H1 (cell line): Measurements from ENCODE around the gene PCDHA7. TPM values are rescaled to one million over a fixed set of nuclear protein-coding genes. Genes with fewer than 3 reads are reported as not detected.

Experiments used
- CTCF ChIA-PET: fragments of 300-600 bp; sonication (Branson Sonifier 250); formaldehyde crosslinking; loops from one replicate; lab custom pipeline; 2021; ENCODE audit not compliant: partially characterized antibody; lab: Charles Lee
- POLR2A ChIA-PET: fragments of 300-600 bp; sonication (Branson Sonifier 250); formaldehyde crosslinking; loops from one replicate; lab custom pipeline; 2021; ENCODE audit warnings: inconsistent platforms; ENCODE audit not compliant: partially characterized antibody; lab: Charles Lee
- DNase-seq, 2 experiments: peaks; one replicate each; pipeline versions ENCODE4 v3.0.0 to v3.0.0-alpha.2; 2010 to 2022; ENCODE audit warnings: low spot score in 2 of 2, low read depth in 1 of 2, mixed read lengths in 1 of 2
- FAIRE-seq: peaks from 2 replicates; lab custom pipeline; 2011; peaks lifted over from hg19 to GRCh38; lab: Jason Lieb, UNC
- H2AFZ ChIP-seq: 2 replicates; pipeline ENCODE4 v1.8.1; 2012; ENCODE audit warnings: low read length, inconsistent platforms
- H2AK5ac ChIP-seq: 2 replicates; pipeline ENCODE4 v1.6.1; 2013; ENCODE audit warnings: low read depth, low read length
- H2BK120ac ChIP-seq: replicated peaks from 2 replicates; pipeline ENCODE3; 2013; ENCODE audit warnings: low read depth, low read length, inconsistent platforms
- H2BK12ac ChIP-seq: 2 replicates; pipeline ENCODE4 v1.6.1; 2013; ENCODE audit warnings: low read depth, low read length
- H2BK15ac ChIP-seq: 2 replicates; pipeline ENCODE4 v1.6.1; 2013; ENCODE audit warnings: low read length
- H2BK20ac ChIP-seq: 2 replicates; pipeline ENCODE4 v1.6.1; 2013; ENCODE audit warnings: low read length
- H2BK5ac ChIP-seq: 2 replicates; pipeline ENCODE4 v1.6.1; 2013; ENCODE audit warnings: low read depth, low read length
- H3K14ac ChIP-seq: 2 replicates; pipeline ENCODE4 v1.6.1; 2013; ENCODE audit warnings: inconsistent platforms; ENCODE audit not compliant: insufficient read length
- H3K18ac ChIP-seq: 2 replicates; pipeline ENCODE4 v1.6.1; 2013; ENCODE audit warnings: low read length; ENCODE audit errors: extremely low read depth
- H3K23ac ChIP-seq: 2 replicates; pipeline ENCODE4 v1.6.1; 2013; ENCODE audit warnings: inconsistent platforms; ENCODE audit not compliant: insufficient read length
- H3K23me2 ChIP-seq: 2 replicates; pipeline ENCODE4 v1.6.1; 2013; ENCODE audit warnings: low read depth, low read length
- H3K27ac ChIP-seq: 2 replicates; pipeline ENCODE4 v1.6.1; 2011; ENCODE audit warnings: low read depth, low read length, inconsistent platforms
- H3K27me3 ChIP-seq, 4 experiments: replicated peaks in 1 of 4; 1 replicate in 1 of 4; 2 replicates in 3 of 4; pipeline versions ENCODE4 v1.6.1 to v1.8.1; 2011 to 2013; ENCODE audit warnings: low read length in 3 of 4, mild to moderate bottlenecking in 3 of 4, inconsistent platforms in 2 of 4, mixed read lengths in 2 of 4, moderate library complexity in 1 of 4; ENCODE audit not compliant: control insufficient read depth in 3 of 4, insufficient read depth in 3 of 4; ENCODE audit errors: extremely low read depth in 1 of 4
- H3K36me3 ChIP-seq, 4 experiments: 2 replicates each; pipeline versions ENCODE4 v1.6.1 to v1.8.1; 2011 to 2013; ENCODE audit warnings: mild to moderate bottlenecking in 4 of 4, low read length in 3 of 4, moderate library complexity in 2 of 4, control low read depth in 1 of 4, inconsistent platforms in 1 of 4; ENCODE audit not compliant: insufficient read depth in 4 of 4, control insufficient read depth in 2 of 4
- H3K4ac ChIP-seq: replicated peaks from 2 replicates; pipeline ENCODE3; 2013; ENCODE audit warnings: low read length, low read depth, mixed read lengths, inconsistent platforms; ENCODE audit not compliant: insufficient read length
- H3K4me1 ChIP-seq, 4 experiments: replicated peaks in 1 of 4; 1 replicate in 1 of 4; 2 replicates in 3 of 4; pipeline versions ENCODE4 v1.6.1 to v1.8.1; 2011 to 2013; ENCODE audit warnings: low read length in 3 of 4, inconsistent platforms in 2 of 4, mixed read lengths in 1 of 4; ENCODE audit not compliant: insufficient read depth in 4 of 4, control insufficient read depth in 3 of 4
- H3K4me2 ChIP-seq, 2 experiments: 2 replicates each; pipeline versions ENCODE4 v1.6.1 to v1.8.1; 2011 to 2013; ENCODE audit warnings: low read depth in 2 of 2, low read length in 2 of 2, control low read depth in 1 of 2, inconsistent platforms in 1 of 2, mild to moderate bottlenecking in 1 of 2; ENCODE audit not compliant: insufficient read depth in 1 of 2
- H3K4me3 ChIP-seq, 4 experiments: fragments of 200-600, 300-600 bp in 1 of 4; sonication (generic), shearing (Covaris generic), sonication (Bioruptor Twin) in 1 of 4; 2 replicates each; pipeline versions ENCODE4 v1.5.1 to v1.8.1; 2011 to 2016; ENCODE audit warnings: low read length in 4 of 4, low read depth in 3 of 4, control low read depth in 2 of 4, inconsistent platforms in 2 of 4, mild to moderate bottlenecking in 2 of 4, mixed read lengths in 1 of 4, moderate library complexity in 1 of 4; ENCODE audit not compliant: insufficient read depth in 2 of 4; ENCODE audit errors: extremely low read depth in 1 of 4
- H3K56ac ChIP-seq: replicated peaks from 2 replicates; pipeline ENCODE3; 2013; ENCODE audit warnings: low read depth, mild to moderate bottlenecking, mixed read lengths, low read length, inconsistent platforms; ENCODE audit not compliant: insufficient read length
- H3K79me1 ChIP-seq: 2 replicates; pipeline ENCODE4 v1.6.1; 2013; ENCODE audit warnings: low read depth, low read length, control low read depth
- H3K79me2 ChIP-seq, 2 experiments: 2 replicates each; pipeline versions ENCODE4 v1.6.1 to v1.8.1; 2012 to 2013; ENCODE audit warnings: low read length in 2 of 2, mild to moderate bottlenecking in 2 of 2, inconsistent platforms in 1 of 2; ENCODE audit not compliant: insufficient read depth in 2 of 2, control insufficient read depth in 1 of 2
- H3K9ac ChIP-seq, 4 experiments: replicated peaks in 1 of 4; 1 replicate in 1 of 4; 2 replicates in 3 of 4; pipeline versions ENCODE4 v1.6.1 to v1.8.1; 2011 to 2013; ENCODE audit warnings: low read depth in 3 of 4, low read length in 3 of 4, control low read depth in 2 of 4, mild to moderate bottlenecking in 2 of 4, moderate library complexity in 2 of 4, inconsistent platforms in 1 of 4; ENCODE audit errors: extremely low read depth in 1 of 4
- H3K9me3 ChIP-seq, 2 experiments: 2 replicates each; pipeline versions ENCODE4 v1.6.1 to v1.8.1; 2012 to 2013; ENCODE audit warnings: mild to moderate bottlenecking in 2 of 2, moderate library complexity in 2 of 2, control low read depth in 1 of 2, inconsistent platforms in 1 of 2, low read depth in 1 of 2, low read length in 1 of 2, mixed read lengths in 1 of 2; ENCODE audit not compliant: insufficient read depth in 2 of 2
- H4K20me1 ChIP-seq, 2 experiments: replicated peaks in 1 of 2; 2 replicates each; pipeline versions ENCODE3 to v1.8.1; 2011 to 2013; ENCODE audit warnings: inconsistent platforms in 2 of 2, low read length in 2 of 2, mild to moderate bottlenecking in 1 of 2; ENCODE audit not compliant: insufficient read depth in 2 of 2, control insufficient read depth in 1 of 2
- H4K5ac ChIP-seq: 2 replicates; pipeline ENCODE4 v1.6.1; 2013; ENCODE audit warnings: low read length, low read depth, mixed read lengths, inconsistent platforms; ENCODE audit not compliant: insufficient read length
- H4K8ac ChIP-seq: 2 replicates; pipeline ENCODE4 v1.8.0; 2013; ENCODE audit warnings: mild to moderate bottlenecking, moderate library complexity, low read length, inconsistent platforms; ENCODE audit not compliant: insufficient read depth; ENCODE audit errors: extremely low read depth
- H4K91ac ChIP-seq: replicated peaks from 2 replicates; pipeline ENCODE3; 2013; ENCODE audit warnings: low read length, mixed read lengths, inconsistent platforms; ENCODE audit not compliant: insufficient read length
- whole genome bisulfite sequencing, 2 experiments: shearing (Covaris generic) in 1 of 2; methylation state at CpG; one replicate each; pipeline versions ENCODE4 v1.1.6 to v1.1.7; 2013 to 2015; ENCODE audit warnings: low lambda C conversion rate in 2 of 2, mixed read lengths in 2 of 2, inconsistent platforms in 1 of 2, low coverage in 1 of 2, missing lambda C conversion rate in 1 of 2; ENCODE audit not compliant: insufficient replicate concordance in 2 of 2, insufficient coverage in 1 of 2, insufficient read length in 1 of 2; ENCODE audit errors: extremely low coverage in 1 of 2, missing lambda C conversion rate in 1 of 2; 5-methylcytosine and 5-hydroxymethylcytosine counted together
- polyA plus RNA-seq, 7 experiments: library from polyadenylated mRNA; depleted of rRNA in 3 of 7; stranded (reverse) in 5 of 7; unstranded in 2 of 7; fragments of >200 nt in 5 of 7; fragments of 200-250 nt in 2 of 7; gene quantifications; 1 replicate in 5 of 7; 2 replicates in 1 of 7; 4 replicates in 1 of 7; pipeline versions ENCODE4 v1.2.1 to v1.2.3, GENCODE V29; 2011 to 2013; ENCODE audit warnings: missing spikeins in 2 of 7, mixed read lengths in 2 of 7
- total RNA-seq: library from RNA; stranded (reverse); fragmentation: NEBNext Ultra II Directional; extraction: Animal tissue kit (Norgen Biotek cat#: 25700); gene quantifications from 2 replicates; pipeline ENCODE4 v1.2.1, GENCODE V29; 2021

PCDHA7 gene
- total and polyA plus RNA-seq, 2 of the 8 experiments (the other 6 are each of a cell fraction or from before 2014, with no cell fraction given): 0.86 to 1.6 TPM

DNA sequence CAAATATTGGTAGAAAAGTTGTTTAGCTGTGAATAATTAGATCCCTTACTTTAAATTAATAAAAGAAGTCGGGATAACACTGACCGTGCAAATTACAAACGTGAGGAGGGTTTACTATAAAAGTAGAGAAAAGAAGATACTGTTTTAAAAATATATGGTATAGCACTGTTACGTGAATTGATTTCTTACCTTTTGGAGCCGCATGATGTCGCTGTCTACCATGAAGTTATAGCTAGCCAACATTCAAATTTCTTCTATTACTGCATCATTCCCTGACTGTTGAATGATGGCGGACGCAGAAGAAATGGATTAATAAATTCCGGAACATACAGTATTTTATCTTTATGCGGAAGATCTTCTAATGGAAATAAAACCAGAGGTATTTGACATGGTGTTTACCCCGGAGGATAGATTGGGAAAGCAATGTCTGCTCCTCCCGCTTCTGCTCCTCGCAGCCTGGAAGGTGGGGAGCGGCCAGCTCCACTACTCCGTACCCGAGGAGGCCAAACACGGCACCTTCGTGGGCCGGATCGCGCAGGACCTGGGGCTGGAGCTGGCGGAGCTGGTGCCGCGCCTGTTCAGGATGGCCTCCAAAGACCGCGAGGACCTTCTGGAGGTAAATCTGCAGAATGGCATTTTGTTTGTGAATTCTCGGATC lies 6.2 kb upstream of the PCDHA7 start, which contains the start of gene PCDHA6:
Gene PCDHA6, plus strand, starts transcription at position 257 of the 658 bp plus-strand sequence. Its CDS starts 132 bp downstream, at position 389.
- FAIRE-seq: no peak
- WGBS, 2 experiments: 94% methylated on average over 25 of the region's 27 CpGs; no CpG with 5 or more reads in 1 of the 2 experiments
- CTCF ChIA-PET: interaction anchor here (0.7 to 6.0 kb wide), 30 partner anchors 8 to 254 kb away, joined by 3 to 58 read pairs (median 4); partner anchors contain the start of genes PCDHA1, PCDHA10, PCDHA11 and PCDHA2

More for the DNA sequence above, 6.2 kb upstream of the PCDHA7 start, which contains the start of gene PCDHA6:
- Histone ChIP-seq H3K36me3 (peaks cover 0 to 3% (median 0%) of the 10 kb centered on the region in 4 experiments; a peak in 1 of 8 replicates), H3K56ac (no peak within 1 kb of the TSS), H4K8ac (peak within 1 kb of the TSS; percentile 4; the same call in 1 of the 2 replicates), H4K5ac (no peak within 1 kb of the TSS), H4K20me1 (peaks cover 0 to 1% of the 10 kb centered on the region in 2 experiments), H2BK20ac (no peak within 1 kb of the TSS), H3K79me2 (no peaks in the 10 kb centered on the region; a peak in 1 of 4 replicates), H2BK5ac (no peak within 1 kb of the TSS), H4K91ac (no peak within 1 kb of the TSS), H3K4me2 (no peak within 1 kb of the TSS; a peak in 1 of 4 replicates), H3K4me3 (peak within 1 kb of the TSS in 1 of 4 experiments; percentile 62; a peak in 2 of 8 replicates), H3K27me3 (no peaks in the 10 kb centered on the region), H2BK120ac (no peak within 1 kb of the TSS), H2BK15ac (no peak within 1 kb of the TSS), H2AFZ (no peak within 1 kb of the TSS), H3K4me1 (no peaks in the 10 kb centered on the region), H3K14ac (no peak within 1 kb of the TSS), H3K23me2 (no peaks in the 10 kb centered on the region), H2AK5ac (no peak within 1 kb of the TSS), H2BK12ac (no peak within 1 kb of the TSS), H3K4ac (no peak within 1 kb of the TSS), H3K9ac (peak within 1 kb of the TSS in 1 of 4 experiments; percentile 45; a peak in 1 of 7 replicates), H3K9me3 (peaks cover 0 to 12% of the 10 kb centered on the region in 2 experiments; a peak in 1 of 4 replicates), H3K23ac (no peak within 1 kb of the TSS), H3K27ac (no peak within 1 kb of the TSS), H3K79me1 (no peaks in the 10 kb centered on the region), H3K18ac (no peak within 1 kb of the TSS; the same call in 1 of the 2 replicates)
- POLR2A ChIA-PET: interaction anchor here (0.7 to 1.8 kb wide), 9 partner anchors 9 to 267 kb away, joined by 3 to 5 read pairs (median 4); partner anchors contain the start of genes PCDHA1, PCDHA12, PCDHA8 and PCDHB2
- no peak for DNase-seq
